K562 (cell line): ENCODE measurements around the gene OLFML2B. TPM values are rescaled to one million over a fixed set of nuclear protein-coding genes. Genes with fewer than 3 reads are reported as not detected.

Experiments used
- USF1 ChIP-seq: sonication (generic); formaldehyde crosslinking; IDR thresholded peaks from 2 replicates; pipeline ENCODE4 v1.9.0; 2022; ENCODE audit warnings: mild to moderate bottlenecking, missing genetic modification reagents
- ZNF609 ChIP-seq: sonication (generic); formaldehyde crosslinking; IDR thresholded peaks from 2 replicates; pipeline ENCODE4 v1.8.1; 2023; ENCODE audit warnings: missing genetic modification reagents, mild to moderate bottlenecking, borderline replicate concordance
- polyA plus RNA-seq, 8 experiments: library from polyadenylated mRNA; depleted of rRNA in 4 of 8; stranded (reverse) in 5 of 8; unstranded in 3 of 8; fragments of >200 nt; fragmentation: Nextera tagmentation in 2 of 8; fragmentation: Illumina TruSeq in 1 of 8; extraction: Ambion mirVana in 2 of 8; extraction: Trizol in 1 of 8; gene quantifications; 2 replicates each; pipeline versions ENCODE4 v1.2.1 to v1.2.3, GENCODE V29; 2011 to 2014; ENCODE audit warnings: inconsistent platforms in 1 of 8, missing spikeins in 1 of 8
- total RNA-seq, 7 experiments: library from RNA; depleted of rRNA in 6 of 7; stranded (reverse); fragments of >200 nt in 6 of 7; fragmentation: Illumina TruSeq in 2 of 7; extraction: Trizol in 2 of 7; gene quantifications; 2 replicates each; pipeline versions ENCODE4 v1.2.1 to v1.2.3, GENCODE V29; 2011 to 2021; ENCODE audit warnings: low replicate concordance in 1 of 7
- TF ChIP-seq, protein P1 (sequence below): fragments of 250-450 bp; sonication (Bioruptor Pico); IDR thresholded peaks from 2 replicates; pipeline ENCODE4 v1.5.0; 2020; ENCODE audit warnings: mild to moderate bottlenecking

Gene OLFML2B
- total and polyA plus RNA-seq, 9 of the 15 experiments (the other 6 are each of a cell fraction or from before 2014, with no cell fraction given): not detected

GRCh38 chr1:161956930-161957329 lies 66.7 kb downstream of the OLFML2B start (continued):
- TF ChIP-seq ZNF609 (CRISPR knock-in tag) (no peak), USF1 (CRISPR knock-in tag) (no peak)
- TF ChIP-seq, protein P1, sequence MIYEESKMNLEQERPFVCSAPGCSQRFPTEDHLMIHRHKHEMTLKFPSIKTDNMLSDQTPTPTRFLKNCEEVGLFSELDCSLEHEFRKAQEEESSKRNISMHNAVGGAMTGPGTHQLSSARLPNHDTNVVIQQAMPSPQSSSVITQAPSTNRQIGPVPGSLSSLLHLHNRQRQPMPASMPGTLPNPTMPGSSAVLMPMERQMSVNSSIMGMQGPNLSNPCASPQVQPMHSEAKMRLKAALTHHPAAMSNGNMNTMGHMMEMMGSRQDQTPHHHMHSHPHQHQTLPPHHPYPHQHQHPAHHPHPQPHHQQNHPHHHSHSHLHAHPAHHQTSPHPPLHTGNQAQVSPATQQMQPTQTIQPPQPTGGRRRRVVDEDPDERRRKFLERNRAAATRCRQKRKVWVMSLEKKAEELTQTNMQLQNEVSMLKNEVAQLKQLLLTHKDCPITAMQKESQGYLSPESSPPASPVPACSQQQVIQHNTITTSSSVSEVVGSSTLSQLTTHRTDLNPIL (CRISPR knock-in tag): no peak
